Common myeloid progenitor, CD34-positive (primary cell): Measurements from ENCODE around the gene PRSS27.
"Not testable (repeated sequence)": the region's sequence is repeated elsewhere in the genome, so short reads cannot be mapped to it uniquely, and the experiment has no call there.

ENCODE experiments used
- CTCF ChIA-PET: fragments of 350-600 bp; sonication (Branson Sonifier 250); formaldehyde crosslinking; loops from one replicate; lab custom pipeline; 2021; ENCODE audit warnings: antibody characterized with exemption; lab: Charles Lee
- POLR2A ChIA-PET: fragments of 350-600 bp; sonication (Branson Sonifier 250); formaldehyde crosslinking; loops from one replicate; lab custom pipeline; 2021; ENCODE audit warnings: antibody characterized with exemption; lab: Charles Lee
- DNase-seq, 3 donors: peaks; one replicate each; pipeline versions ENCODE4 v3.0.0 to v3.0.0-alpha.2; 2013
- H3K27ac ChIP-seq, 2 experiments: 1 replicate in 1 of 2; 2 replicates in 1 of 2; pipeline ENCODE4 v1.7.0; 2013; ENCODE audit warnings: inconsistent platforms in 2 of 2, low read length in 2 of 2, mild to moderate bottlenecking in 2 of 2, low read depth in 1 of 2, moderate library complexity in 1 of 2; ENCODE audit not compliant: severe bottlenecking in 2 of 2, insufficient read depth in 1 of 2, poor library complexity in 1 of 2
- H3K27me3 ChIP-seq, 5 experiments: replicated peaks in 2 of 5; 1 replicate in 3 of 5; 2 replicates in 2 of 5; pipeline versions ENCODE4 v1.6.1 to v1.7.0; 2013; ENCODE audit warnings: low read length in 4 of 5, mild to moderate bottlenecking in 2 of 5, moderate library complexity in 2 of 5, inconsistent platforms in 1 of 5; ENCODE audit not compliant: insufficient read depth in 5 of 5, control insufficient read depth in 4 of 5
- H3K36me3 ChIP-seq, 4 experiments: 1 replicate in 2 of 4; 2 replicates in 2 of 4; pipeline versions ENCODE4 v1.6.1 to v1.7.0; 2013; ENCODE audit warnings: low read length in 3 of 4, control low read depth in 1 of 4, mild to moderate bottlenecking in 1 of 4; ENCODE audit not compliant: control insufficient read depth in 4 of 4, insufficient read depth in 4 of 4
- H3K4me1 ChIP-seq, 4 experiments: 1 replicate in 3 of 4; 2 replicates in 1 of 4; pipeline versions ENCODE4 v1.6.1 to v1.7.1; 2013; ENCODE audit warnings: low read length in 3 of 4, mild to moderate bottlenecking in 3 of 4, control low read depth in 1 of 4, inconsistent platforms in 1 of 4, moderate library complexity in 1 of 4; ENCODE audit not compliant: control insufficient read depth in 4 of 4, insufficient read depth in 4 of 4; ENCODE audit errors: control extremely low read depth in 1 of 4
- H3K4me3 ChIP-seq, 7 experiments: 1 replicate in 4 of 7; 2 replicates in 3 of 7; pipeline versions ENCODE4 v1.5.1 to v1.7.0; 2013; ENCODE audit warnings: mild to moderate bottlenecking in 7 of 7, low read length in 6 of 7, moderate library complexity in 6 of 7, inconsistent platforms in 2 of 7, low read depth in 2 of 7, control low read depth in 1 of 7; ENCODE audit not compliant: insufficient read depth in 4 of 7, control insufficient read depth in 1 of 7; ENCODE audit errors: extremely low read depth in 1 of 7
- H3K9me3 ChIP-seq, 5 experiments: 1 replicate in 4 of 5; 2 replicates in 1 of 5; pipeline versions ENCODE4 v1.6.1 to v1.7.1; 2013; ENCODE audit warnings: low read length in 4 of 5, mild to moderate bottlenecking in 2 of 5, inconsistent platforms in 1 of 5, low read depth in 1 of 5, moderate library complexity in 1 of 5; ENCODE audit not compliant: control insufficient read depth in 4 of 5, insufficient read depth in 2 of 5; ENCODE audit errors: control extremely low read depth in 1 of 5
- WGBS: methylation state at CpG from one replicate; pipeline ENCODE4 v1.1.5; 2013; ENCODE audit not compliant: insufficient coverage; 5-methylcytosine and 5-hydroxymethylcytosine counted together

Gene PRSS27

GRCh38 chr16:2689968-2690801 is 29.8 kb downstream of the PRSS27 start:
- Histone ChIP-seq H3K27ac (peak overlapping the region in 1 of 2 experiments; percentile 39), H3K36me3 (peaks cover 0 to 30% (median 0%) of the 10 kb centered on the region in 4 experiments), H3K4me1 (peaks cover 3 to 56% (median 30%) of the 10 kb centered on the region in 4 experiments), H3K27me3 (no peaks in the 10 kb centered on the region), H3K4me3 (peak overlapping the region in 1 of 7 experiments; percentile 30), H3K9me3 (no peaks in the 10 kb centered on the region)
- CTCF ChIA-PET = interaction anchor here (0.8 kb wide), 1 partner anchor 34 kb away, joined by 3 read pairs; no protein-coding TSS in a partner anchor
- peak; percentile 36 to 71 (median 65) for DNase-seq
- POLR2A ChIA-PET = interaction anchor here (0.6 kb wide), 1 partner anchor 69 kb away, joined by 3 read pairs; no protein-coding TSS in a partner anchor
- WGBS = 28% methylated on average over 33 of the region's 36 CpGs

GRCh38 chr16:2689422-2689821 is 30.6 kb downstream of the PRSS27 start:
- no CpG with 5 or more reads among the region's 13 CpGs for WGBS
- POLR2A ChIA-PET, CTCF ChIA-PET, H3K27ac ChIP-seq, DNase-seq, H3K27me3 ChIP-seq, H3K9me3 ChIP-seq, H3K4me3 ChIP-seq: not testable (repeated sequence)
- peaks cover 3 to 59% (median 33%) of the 10 kb centered on the region in 4 experiments for H3K4me1 ChIP-seq
- peaks cover 0 to 30% (median 0%) of the 10 kb centered on the region in 4 experiments for H3K36me3 ChIP-seq

GRCh38 chr16:2687531-2688308 is 32.3 kb downstream of the PRSS27 start:
- peak overlapping the region in 5 of 7 experiments; percentile 19 to 71 (median 48) for H3K4me3 ChIP-seq
- no peak for DNase-seq
- peaks cover 3 to 63% (median 35%) of the 10 kb centered on the region in 4 experiments for H3K4me1 ChIP-seq
- 33% methylated on average over 14 of the region's 19 CpGs for WGBS
- peaks cover 0 to 24% (median 0%) of the 10 kb centered on the region in 4 experiments for H3K36me3 ChIP-seq
- H3K9me3 ChIP-seq = no peaks in the 10 kb centered on the region
- CTCF ChIA-PET = interaction anchor here (1.0 to 1.3 kb wide), 3 partner anchors 23 to 37 kb away, joined by 3 to 4 read pairs (median 3); no protein-coding TSS in a partner anchor
- H3K27ac ChIP-seq = no peak overlapping the region
- H3K27me3 ChIP-seq = no peaks in the 10 kb centered on the region
- POLR2A ChIA-PET = interaction anchor here (1.0 to 1.4 kb wide), 4 partner anchors 13 to 34 kb away, joined by 3 to 7 read pairs (median 4); partner anchors contain the start of gene PRSS27

- Histone ChIP-seq H3K4me3 (peak overlapping the region in 6 of 7 experiments; percentile 19 to 71 (median 58)), H3K36me3 (peaks cover 0 to 20% (median 0%) of the 10 kb centered on the region in 4 experiments), H3K27ac (peak overlapping the region in 1 of 2 experiments; percentile 69), H3K9me3 (no peaks in the 10 kb centered on the region), H3K27me3 (no peaks in the 10 kb centered on the region), H3K4me1 (peaks cover 3 to 56% (median 32%) of the 10 kb centered on the region in 4 experiments)
- DNase-seq = peak; percentile 84 to 97 (median 96)
- POLR2A ChIA-PET = interaction anchor here (1.0 to 1.4 kb wide), 4 partner anchors 14 to 35 kb away, joined by 3 to 7 read pairs (median 4); partner anchors contain the start of gene PRSS27
- WGBS = 13% methylated on average over 18 of the region's 20 CpGs
- CTCF ChIA-PET = interaction anchor here (1.0 to 1.3 kb wide), 3 partner anchors 24 to 38 kb away, joined by 3 to 4 read pairs (median 3); no protein-coding TSS in a partner anchor
Measured at GRCh38 chr16:2686912-2687507, 33.0 kb downstream of the PRSS27 start.

- CTCF ChIA-PET = not testable (repeated sequence)
Measured at GRCh38 chr16:2686075-2686474, 33.9 kb downstream of the PRSS27 start.

GRCh38 chr16:2683041-2683440 is 37.0 kb downstream of the PRSS27 start:
- H3K27me3 ChIP-seq, POLR2A ChIA-PET, H3K9me3 ChIP-seq, DNase-seq, H3K36me3 ChIP-seq, CTCF ChIA-PET: not testable (repeated sequence)
- Histone ChIP-seq H3K27ac (peak overlapping the region; percentile 61 to 87), H3K4me1 (peaks cover 3 to 37% (median 27%) of the 10 kb centered on the region in 4 experiments), H3K4me3 (peak overlapping the region; percentile 77 to 99 (median 98))
- 0% methylated on average over 3 of the region's 13 CpGs for WGBS

More at GRCh38 chr16:2686075-2686474, 33.9 kb downstream of the PRSS27 start:
- Histone ChIP-seq H3K4me1 (peaks cover 3 to 54% (median 34%) of the 10 kb centered on the region in 4 experiments), H3K36me3 (peaks cover 0 to 10% (median 0%) of the 10 kb centered on the region in 4 experiments)
- POLR2A ChIA-PET = interaction anchor here (1.4 kb wide), 2 partner anchors 34 to 36 kb away, joined by 3 to 4 read pairs; partner anchors contain the start of gene PRSS27
- not testable (repeated sequence) for DNase-seq, H3K9me3 ChIP-seq, H3K4me3 ChIP-seq, H3K27ac ChIP-seq, H3K27me3 ChIP-seq
- no CpG with 5 or more reads among the region's 9 CpGs for WGBS
